Measurements from ENCODE around the gene UBE2QL1.

The UBE2QL1 gene

GRCh38 chr5:6448622-6449464 lies at the start of gene UBE2QL1:
UBE2QL1 (plus strand) TSS chr5:6448859; CDS start chr5:6448894, 35 bp downstream.
- peak; percentile 46 for DNase-seq

DNA sequence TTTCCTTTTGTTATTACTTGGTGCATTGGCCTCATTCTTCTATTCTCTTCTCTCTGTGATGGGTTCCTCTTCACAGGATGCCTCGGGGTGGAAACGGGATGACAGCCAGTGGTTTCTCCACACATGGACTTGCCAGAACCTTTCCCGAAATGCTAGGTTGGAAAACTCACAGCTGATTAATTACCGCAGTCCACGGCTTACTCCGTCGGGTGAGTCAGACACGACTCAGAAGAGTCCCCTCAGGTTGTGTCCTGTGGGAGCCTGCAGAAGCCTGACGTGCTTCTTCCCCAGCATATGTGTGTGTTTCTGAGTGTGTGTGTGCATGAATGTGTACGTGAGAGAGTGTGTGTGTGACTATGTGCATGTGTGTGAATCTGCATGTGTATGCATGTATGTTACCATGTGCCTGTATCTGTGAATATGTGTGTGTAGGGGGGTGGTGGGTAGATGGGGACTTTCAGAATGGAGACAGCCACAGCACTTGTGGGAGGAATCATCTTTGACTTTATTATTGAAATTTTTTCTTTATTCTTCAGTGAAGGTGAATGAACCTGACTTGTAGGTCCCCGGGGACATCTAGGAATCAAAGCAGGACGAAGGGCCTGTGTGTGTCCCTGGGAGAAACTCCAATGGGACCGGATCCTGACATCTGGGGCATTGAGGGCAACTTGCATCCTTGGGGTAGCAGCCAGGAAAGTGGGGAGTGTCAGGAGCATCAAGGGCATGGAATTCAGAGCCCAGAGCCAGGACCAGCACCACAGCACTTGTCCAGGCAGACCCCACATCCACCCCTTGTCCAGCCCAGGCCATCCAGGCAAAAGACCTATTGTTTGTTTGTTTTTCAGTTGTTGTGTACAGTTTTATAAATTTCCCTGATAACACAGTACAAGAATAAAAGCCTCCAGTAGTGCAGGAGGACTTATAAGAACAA lies 48.4 kb upstream of the UBE2QL1 start:
- no peak for DNase-seq

DNA sequence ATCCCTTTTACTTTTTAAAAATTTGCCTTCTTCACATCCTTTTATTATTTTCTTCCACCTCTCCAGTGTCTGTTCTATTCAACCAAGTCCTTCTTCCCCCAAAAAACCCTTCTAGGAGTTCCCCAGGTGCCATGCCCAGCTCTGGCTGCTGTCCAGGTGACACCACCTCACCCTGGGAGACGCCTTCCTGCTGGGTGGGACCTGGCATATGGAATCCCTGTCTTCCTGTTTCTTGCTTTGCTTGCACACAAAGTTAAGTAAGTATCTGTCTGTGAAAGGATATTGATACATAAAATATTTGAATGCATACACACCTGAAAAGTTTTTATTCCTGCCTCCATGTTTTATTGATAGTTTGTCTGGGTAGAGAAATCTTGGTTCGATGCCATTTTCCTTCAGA lies 47.2 kb upstream of the UBE2QL1 start:
- no peak for DNase-seq

- DNase-seq, result peak; percentile 66
These were observed 45.7 kb upstream of the UBE2QL1 start for GRCh38 chr5:6402939-6403338.

GRCh38 chr5:6403416-6403815 lies 45.2 kb upstream of the UBE2QL1 start:
- no peak for DNase-seq

- DNase-seq, result no peak
These were observed 44.5 kb upstream of the UBE2QL1 start for GRCh38 chr5:6404129-6404528.

- no peak for DNase-seq
These were observed 43.1 kb upstream of the UBE2QL1 start for GRCh38 chr5:6405591-6405990.

DNA sequence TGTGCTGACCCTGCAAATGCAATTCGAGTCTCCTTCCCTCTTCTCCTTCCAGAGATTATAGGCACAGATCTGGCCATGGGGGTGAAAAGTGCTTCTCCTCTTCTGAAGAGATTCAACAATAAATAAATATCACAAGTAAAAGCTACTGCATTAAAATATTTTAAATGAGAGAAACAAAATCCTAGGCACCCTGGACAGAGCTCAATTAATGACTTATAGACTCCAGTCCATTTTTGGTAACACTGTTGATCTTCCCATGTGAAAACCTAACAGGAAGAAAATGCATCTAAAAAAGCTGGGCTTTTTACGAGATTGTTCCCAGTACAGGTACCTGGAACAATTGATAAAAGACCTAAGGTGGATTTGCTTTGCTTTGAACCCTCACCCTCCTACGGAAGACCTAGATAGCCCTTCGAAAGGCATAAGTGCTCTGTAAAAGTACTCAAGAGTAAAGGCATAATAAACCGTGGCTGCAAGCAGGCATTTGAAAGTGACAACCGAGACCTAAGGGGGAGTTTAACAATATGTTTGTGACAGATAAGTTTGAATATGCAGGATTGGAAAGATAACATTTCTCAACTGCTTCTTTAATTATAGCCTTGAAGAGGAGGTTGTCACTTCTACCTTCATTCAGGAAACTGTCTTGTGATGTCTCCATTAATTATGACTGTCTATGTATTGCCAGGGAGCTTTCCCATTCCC lies 41.0 kb upstream of the UBE2QL1 start:
- DNase-seq, result no peak

- DNase-seq, result no peak
These were observed 40.4 kb upstream of the UBE2QL1 start for GRCh38 chr5:6408260-6408596.

GRCh38 chr5:6408627-6409446 lies 39.8 kb upstream of the UBE2QL1 start:
- DNase-seq, result peak; percentile 8

- no peak for DNase-seq
These were observed 38.2 kb upstream of the UBE2QL1 start for GRCh38 chr5:6410421-6410820.

DNA sequence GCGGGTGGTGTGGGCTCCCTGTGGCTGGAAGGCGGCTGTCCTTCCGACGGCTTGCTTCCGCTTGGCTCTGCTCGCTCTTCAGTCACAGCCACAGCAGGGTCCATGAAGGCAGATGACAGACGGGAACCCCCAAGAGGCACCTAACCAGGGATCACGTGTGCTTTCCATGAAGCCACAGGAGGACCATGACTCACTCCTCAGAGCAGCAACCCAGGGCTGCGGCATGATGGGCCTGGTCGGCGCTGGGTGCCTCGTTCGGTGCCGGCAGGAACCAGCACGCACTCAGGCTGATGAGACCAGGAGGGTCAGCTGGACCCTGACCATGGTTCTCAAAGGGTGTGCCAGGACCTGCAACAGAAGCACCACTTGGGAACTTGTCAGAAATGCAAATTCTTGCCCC lies 37.5 kb upstream of the UBE2QL1 start:
- no peak for DNase-seq

DNA sequence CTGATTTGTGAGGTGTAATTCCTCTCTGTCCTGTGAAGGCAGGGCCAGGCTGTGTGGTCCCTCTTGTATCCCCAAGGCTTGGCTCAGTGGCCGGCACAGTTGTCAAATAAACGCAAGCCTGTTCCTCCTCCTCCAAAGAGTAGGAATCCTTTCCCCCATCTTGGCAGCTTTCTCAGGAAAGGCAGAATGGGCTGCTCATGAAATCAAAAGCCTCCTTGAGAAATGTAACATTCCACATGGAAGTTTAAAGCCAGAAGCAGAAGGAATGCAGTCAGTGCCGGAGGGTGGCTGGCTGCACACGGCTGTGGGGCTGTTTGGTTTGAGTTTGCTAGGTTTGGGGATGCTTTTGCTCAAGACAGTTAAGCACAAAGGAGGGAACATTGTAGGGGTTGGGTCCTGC lies 35.8 kb upstream of the UBE2QL1 start:
- DNase-seq, result no peak

DNA sequence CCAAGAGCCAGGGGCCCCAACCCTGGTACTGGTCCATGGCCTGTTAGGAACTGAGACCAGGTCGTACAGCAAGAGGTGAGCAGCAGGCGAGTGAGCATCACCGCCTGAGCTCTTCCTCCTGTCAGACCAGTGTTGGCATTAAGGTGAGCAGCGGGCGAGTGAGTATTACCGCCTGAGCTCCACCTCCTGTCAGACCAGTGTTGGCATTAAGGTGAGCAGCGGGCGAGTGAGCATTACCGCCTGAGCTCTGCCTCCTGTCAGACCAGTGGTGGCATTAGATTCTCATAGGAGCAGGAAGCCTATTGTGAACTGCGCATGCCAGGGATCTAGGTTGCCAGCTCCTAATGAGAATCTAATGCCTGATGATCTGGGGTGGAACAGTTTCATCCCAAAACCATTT lies 31.0 kb upstream of the UBE2QL1 start:
- DNase-seq, result no peak

DNA sequence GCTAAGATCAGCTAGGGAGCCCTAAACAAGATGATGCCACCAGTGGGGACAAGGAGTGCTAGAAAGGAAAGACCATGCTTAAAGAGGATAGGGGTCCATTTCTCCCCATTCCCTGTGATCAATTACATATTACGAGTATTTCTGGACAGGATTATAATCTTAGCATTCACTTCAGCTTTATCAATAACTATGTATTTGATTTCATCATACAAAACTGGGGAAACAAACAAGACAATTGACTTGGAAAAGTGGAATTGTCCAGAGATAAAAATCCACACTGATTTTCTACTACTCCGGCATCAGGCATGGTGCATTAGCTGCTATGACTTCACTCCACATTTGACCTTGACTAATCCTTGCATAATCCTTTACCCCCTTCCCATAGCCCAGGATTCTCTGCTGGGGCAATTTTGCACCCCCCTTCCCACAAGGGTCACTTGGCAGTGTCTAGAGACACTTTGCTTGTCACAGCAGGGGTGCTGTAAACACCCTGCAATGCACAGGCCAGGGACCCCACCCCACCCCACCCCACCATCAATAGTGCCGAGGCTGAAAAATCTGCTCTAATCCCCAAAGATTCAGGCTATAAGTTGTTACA lies 29.9 kb upstream of the UBE2QL1 start:
- DNase-seq, result no peak

- DNase-seq, result no peak
These were observed 29.3 kb upstream of the UBE2QL1 start for GRCh38 chr5:6419340-6419852.

DNA sequence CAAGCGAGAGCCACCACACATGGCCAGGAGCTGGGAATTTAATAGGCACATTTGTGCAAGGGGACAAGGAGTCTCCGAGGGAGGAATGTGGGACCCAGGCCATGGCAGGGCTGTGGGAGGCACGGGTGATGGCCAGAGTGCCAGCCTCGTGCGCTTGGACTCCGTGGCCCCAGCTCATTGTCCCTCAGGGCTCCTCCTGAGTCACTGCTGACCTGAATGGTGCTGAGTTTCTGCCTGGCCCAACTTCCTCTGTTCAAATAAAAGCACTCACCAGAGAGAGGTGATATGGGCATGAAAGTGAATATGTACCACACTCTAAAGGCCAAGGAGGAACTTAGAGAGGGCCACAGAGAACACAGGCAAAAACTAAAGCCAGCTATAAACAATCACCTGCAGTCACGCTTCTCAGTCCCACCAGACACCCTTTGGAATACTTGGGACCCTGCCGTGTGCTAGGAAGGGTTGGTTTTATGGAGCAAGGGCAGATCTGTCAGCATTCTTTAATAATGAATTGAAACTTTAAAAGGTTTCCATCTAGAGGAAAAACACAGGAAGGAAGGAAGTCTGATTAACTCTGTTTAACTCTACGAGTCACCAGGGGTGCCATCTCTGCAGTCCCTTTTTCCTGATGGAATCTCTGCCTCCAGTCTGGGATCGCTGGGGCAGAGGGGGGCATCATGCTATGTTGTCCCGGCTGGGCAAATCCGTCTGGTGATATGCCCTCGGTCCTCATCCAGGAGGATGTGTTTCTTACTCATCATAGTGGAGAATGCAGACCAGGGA lies 25.1 kb upstream of the UBE2QL1 start:
- no peak for DNase-seq

GRCh38 chr5:6424110-6424659 lies 24.5 kb upstream of the UBE2QL1 start:
- no peak for DNase-seq

DNA sequence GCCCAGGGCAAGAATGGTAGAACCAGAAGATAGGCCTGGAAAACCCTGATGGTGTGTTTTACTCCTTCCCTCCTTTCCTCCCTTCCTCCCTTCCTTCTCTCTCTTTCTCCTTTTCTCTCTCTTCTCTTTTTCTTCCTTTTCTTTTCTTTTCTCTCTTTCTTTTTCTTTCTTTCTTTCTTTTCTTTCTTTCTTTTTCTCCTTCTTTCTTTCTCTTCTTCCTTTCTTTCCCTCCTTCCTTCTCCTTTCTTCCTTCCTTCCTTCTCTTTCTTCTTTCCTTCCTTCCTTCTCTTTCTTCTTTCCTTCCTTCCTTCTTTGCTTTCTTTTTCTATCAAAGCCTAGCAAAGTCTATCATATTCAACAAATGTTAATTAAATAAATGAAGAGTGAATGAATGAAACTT lies 24.0 kb upstream of the UBE2QL1 start:
- DNase-seq, result no peak

DNA sequence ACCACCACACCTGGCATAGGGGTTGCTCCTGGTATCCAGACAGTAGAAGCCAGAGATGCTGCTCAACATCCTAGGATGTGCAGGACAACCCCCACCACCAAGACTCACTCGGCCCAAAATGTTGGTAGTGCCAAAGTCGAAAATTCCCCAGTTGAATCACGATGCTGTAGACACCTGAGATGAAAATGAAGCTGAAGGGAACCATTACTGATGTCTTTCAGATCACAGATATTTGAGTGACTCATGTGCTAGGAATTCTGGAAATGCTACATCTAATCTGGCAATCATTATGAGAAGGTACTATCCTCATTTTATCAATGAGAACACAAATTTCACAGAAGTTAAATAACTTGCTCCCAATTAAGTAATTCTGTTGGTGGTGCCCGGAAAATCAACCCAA lies 21.0 kb upstream of the UBE2QL1 start:
- no peak for DNase-seq

Data from RPMI8226 (cell line).